ENCODE data around the gene SLC39A9.
"Not testable (repeated sequence)": the region's sequence is repeated elsewhere in the genome, so short reads cannot be mapped to it uniquely, and the experiment has no call there.

The SLC39A9 gene

GRCh38 chr14:69428289-69428998 lies 30.0 kb downstream of the SLC39A9 start:
- DNase-seq, result no peak

GRCh38 chr14:69429643-69430042 lies 31.2 kb downstream of the SLC39A9 start:
- no peak for DNase-seq

GRCh38 chr14:69430306-69430939 lies 31.9 kb downstream of the SLC39A9 start:
- DNase-seq, result no peak

GRCh38 chr14:69432364-69432763 lies 33.9 kb downstream of the SLC39A9 start:
- no peak for DNase-seq

- no peak for DNase-seq
These were observed 41.2 kb downstream of the SLC39A9 start for GRCh38 chr14:69439521-69440270.

- no peak for DNase-seq
These were observed 43.5 kb downstream of the SLC39A9 start for GRCh38 chr14:69441948-69442347.

GRCh38 chr14:69443296-69443805 lies 44.9 kb downstream of the SLC39A9 start:
- DNase-seq, result no peak

GRCh38 chr14:69449216-69449615 lies 50.7 kb downstream of the SLC39A9 start:
- DNase-seq, result no peak

- no peak for DNase-seq
These were observed 53.4 kb downstream of the SLC39A9 start for GRCh38 chr14:69451941-69452340.

GRCh38 chr14:69458350-69458749 lies 59.9 kb downstream of the SLC39A9 start:
- no peak for DNase-seq

GRCh38 chr14:69459122-69459521 lies 60.6 kb downstream of the SLC39A9 start:
- DNase-seq, result no peak

GRCh38 chr14:69460093-69460701 lies 61.7 kb downstream of the SLC39A9 start:
- peak; percentile 50 for DNase-seq

GRCh38 chr14:69464379-69464778 lies 65.9 kb downstream of the SLC39A9 start:
- no peak for DNase-seq

- no peak for DNase-seq
These were observed 66.3 kb downstream of the SLC39A9 start for GRCh38 chr14:69464829-69465228.

GRCh38 chr14:69468949-69469348 lies 70.5 kb downstream of the SLC39A9 start:
- DNase-seq, result no peak

- no peak for DNase-seq
These were observed 72.9 kb downstream of the SLC39A9 start for GRCh38 chr14:69471436-69471835.

GRCh38 chr14:69471916-69472315 lies 73.4 kb downstream of the SLC39A9 start:
- DNase-seq, result no peak

- DNase-seq, result no peak
These were observed 74.8 kb downstream of the SLC39A9 start for GRCh38 chr14:69473260-69473659.

- DNase-seq, result no peak
These were observed 75.5 kb downstream of the SLC39A9 start for GRCh38 chr14:69473946-69474345.

GRCh38 chr14:69475194-69475818 lies 76.8 kb downstream of the SLC39A9 start:
- DNase-seq, result no peak

- not testable (repeated sequence) for DNase-seq
These were observed 78.4 kb downstream of the SLC39A9 start for GRCh38 chr14:69476824-69477450.

GRCh38 chr14:69478055-69478454 lies 79.6 kb downstream of the SLC39A9 start:
- DNase-seq, result not testable (repeated sequence)

All from NCI-H187 treated with DMSO at 0.1 percent for 48 hours (cell line).